ENCODE results near the gene CDK2AP2.
"Not testable (repeated sequence)": the region's sequence is repeated elsewhere in the genome, so short reads cannot be mapped to it uniquely, and the experiment has no call there.

GRCh38 chr11:67511558-67511957 lies 3.6 kb upstream of the CDK2AP2 start:
- not testable (repeated sequence) for TF ChIP-seq POLR2A, CTCF, EP300, POLR2AphosphoS5 (IDR thresholded peaks at IDR 0.05)

Measured in upper lobe of left lung (tissue), 4 donors.